ENCODE data around the gene TEKT5.

The TEKT5 gene

DNA sequence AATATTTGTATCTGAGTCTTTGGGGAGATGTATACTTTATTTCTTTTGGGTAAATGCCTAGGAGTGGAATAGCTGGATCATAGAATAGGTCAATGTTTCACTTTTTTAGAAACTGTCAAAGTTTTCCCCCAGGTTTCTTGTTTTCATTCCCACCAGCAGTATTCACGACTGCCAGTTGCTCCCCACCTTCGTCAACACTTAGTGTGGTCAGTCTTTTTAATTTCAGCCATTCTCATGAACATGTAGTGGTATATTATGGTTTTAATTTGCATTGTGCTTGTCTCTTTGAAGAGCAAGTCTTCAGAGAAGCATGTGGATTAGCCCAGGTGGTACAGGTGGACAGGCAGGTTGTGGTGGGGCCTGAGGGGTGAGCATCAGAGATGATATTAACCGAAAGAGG, 53.8 kb downstream of the TEKT5 start:
- H4K20me1 ChIP-seq (ENCODE audit: low read depth, low read length), result no peaks in the 10 kb centered on the region
- H3K9me2 ChIP-seq (replicated peaks; ENCODE audit: insufficient read depth, low read length), result no peaks in the 10 kb centered on the region
- H3K27me3 ChIP-seq (ENCODE audit: low read length), result no peaks in the 10 kb centered on the region
- no peak overlapping the region for H3K4me2 ChIP-seq (ENCODE audit: low read depth, low read length, poor library complexity, severe bottlenecking)
- no peaks in the 10 kb centered on the region for H3K79me2 ChIP-seq (ENCODE audit: insufficient read depth, low read length)
- no peaks in the 10 kb centered on the region for H3F3A ChIP-seq (ENCODE audit: insufficient read depth)
- no peak overlapping the region for H3K9ac ChIP-seq (ENCODE audit: low read length)
- H3K27ac ChIP-seq (ENCODE audit: low read depth, low read length), result no peak overlapping the region
- H3K4me3 ChIP-seq (ENCODE audit: insufficient read depth, low read length, poor library complexity, severe bottlenecking), result no peak overlapping the region
- H3K36me3 ChIP-seq (ENCODE audit: low read length), result no peaks in the 10 kb centered on the region
- no peak overlapping the region for H2AFZ ChIP-seq (ENCODE audit: low read depth, low read length, severe bottlenecking)
- H3K9me3 ChIP-seq (ENCODE audit: insufficient read depth, low read length), result no peaks in the 10 kb centered on the region; the same call in 1 of the 2 replicates
- no peak for TF ChIP-seq EZH2phosphoT487 (conservative IDR thresholded peaks at IDR 0.05; ENCODE audit: low read length)
- TF ChIP-seq, protein P1, sequence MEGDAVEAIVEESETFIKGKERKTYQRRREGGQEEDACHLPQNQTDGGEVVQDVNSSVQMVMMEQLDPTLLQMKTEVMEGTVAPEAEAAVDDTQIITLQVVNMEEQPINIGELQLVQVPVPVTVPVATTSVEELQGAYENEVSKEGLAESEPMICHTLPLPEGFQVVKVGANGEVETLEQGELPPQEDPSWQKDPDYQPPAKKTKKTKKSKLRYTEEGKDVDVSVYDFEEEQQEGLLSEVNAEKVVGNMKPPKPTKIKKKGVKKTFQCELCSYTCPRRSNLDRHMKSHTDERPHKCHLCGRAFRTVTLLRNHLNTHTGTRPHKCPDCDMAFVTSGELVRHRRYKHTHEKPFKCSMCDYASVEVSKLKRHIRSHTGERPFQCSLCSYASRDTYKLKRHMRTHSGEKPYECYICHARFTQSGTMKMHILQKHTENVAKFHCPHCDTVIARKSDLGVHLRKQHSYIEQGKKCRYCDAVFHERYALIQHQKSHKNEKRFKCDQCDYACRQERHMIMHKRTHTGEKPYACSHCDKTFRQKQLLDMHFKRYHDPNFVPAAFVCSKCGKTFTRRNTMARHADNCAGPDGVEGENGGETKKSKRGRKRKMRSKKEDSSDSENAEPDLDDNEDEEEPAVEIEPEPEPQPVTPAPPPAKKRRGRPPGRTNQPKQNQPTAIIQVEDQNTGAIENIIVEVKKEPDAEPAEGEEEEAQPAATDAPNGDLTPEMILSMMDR (IDR thresholded peaks at IDR 0.05; ENCODE audit: insufficient read depth, low read length, poor library complexity, severe bottlenecking), result no peak

DNA sequence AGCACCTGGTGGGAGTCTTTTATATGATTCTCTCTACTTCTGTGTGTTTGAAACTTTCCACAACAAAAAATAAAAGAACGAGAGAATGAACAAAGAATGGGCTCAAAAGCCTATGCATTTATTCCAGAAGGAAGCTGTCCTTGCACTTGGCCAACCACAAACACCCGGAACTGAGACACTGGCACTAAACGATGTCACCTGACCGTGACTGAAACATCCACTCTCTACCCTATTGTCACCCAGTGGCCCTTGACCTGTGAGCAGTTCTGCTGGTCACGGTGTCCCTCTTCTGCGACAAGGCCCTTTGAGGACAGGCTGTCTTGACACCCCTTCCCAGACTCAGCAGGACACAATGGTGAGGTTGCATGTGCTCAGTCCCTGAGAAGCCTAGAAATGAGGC, 56.6 kb downstream of the TEKT5 start:
- Histone ChIP-seq H3K9me3 (ENCODE audit: insufficient read depth, low read length) (no peaks in the 10 kb centered on the region; the same call in 1 of the 2 replicates), H3K27me3 (ENCODE audit: low read length) (no peaks in the 10 kb centered on the region), H3F3A (ENCODE audit: insufficient read depth) (no peaks in the 10 kb centered on the region), H2AFZ (ENCODE audit: low read depth, low read length, severe bottlenecking) (no peak overlapping the region), H3K79me2 (ENCODE audit: insufficient read depth, low read length) (no peaks in the 10 kb centered on the region), H4K20me1 (ENCODE audit: low read depth, low read length) (no peaks in the 10 kb centered on the region), H3K9ac (ENCODE audit: low read length) (no peak overlapping the region), H3K9me2 (replicated peaks; ENCODE audit: insufficient read depth, low read length) (no peaks in the 10 kb centered on the region), H3K4me3 (ENCODE audit: insufficient read depth, low read length, poor library complexity, severe bottlenecking) (no peak overlapping the region), H3K27ac (ENCODE audit: low read depth, low read length) (no peak overlapping the region), H3K4me2 (ENCODE audit: low read depth, low read length, poor library complexity, severe bottlenecking) (no peak overlapping the region), H3K36me3 (ENCODE audit: low read length) (no peaks in the 10 kb centered on the region)
- TF ChIP-seq, protein P1 (IDR thresholded peaks at IDR 0.05; ENCODE audit: insufficient read depth, low read length, poor library complexity, severe bottlenecking), result no peak
- TF ChIP-seq EZH2phosphoT487 (conservative IDR thresholded peaks at IDR 0.05; ENCODE audit: low read length), result no peak

DNA sequence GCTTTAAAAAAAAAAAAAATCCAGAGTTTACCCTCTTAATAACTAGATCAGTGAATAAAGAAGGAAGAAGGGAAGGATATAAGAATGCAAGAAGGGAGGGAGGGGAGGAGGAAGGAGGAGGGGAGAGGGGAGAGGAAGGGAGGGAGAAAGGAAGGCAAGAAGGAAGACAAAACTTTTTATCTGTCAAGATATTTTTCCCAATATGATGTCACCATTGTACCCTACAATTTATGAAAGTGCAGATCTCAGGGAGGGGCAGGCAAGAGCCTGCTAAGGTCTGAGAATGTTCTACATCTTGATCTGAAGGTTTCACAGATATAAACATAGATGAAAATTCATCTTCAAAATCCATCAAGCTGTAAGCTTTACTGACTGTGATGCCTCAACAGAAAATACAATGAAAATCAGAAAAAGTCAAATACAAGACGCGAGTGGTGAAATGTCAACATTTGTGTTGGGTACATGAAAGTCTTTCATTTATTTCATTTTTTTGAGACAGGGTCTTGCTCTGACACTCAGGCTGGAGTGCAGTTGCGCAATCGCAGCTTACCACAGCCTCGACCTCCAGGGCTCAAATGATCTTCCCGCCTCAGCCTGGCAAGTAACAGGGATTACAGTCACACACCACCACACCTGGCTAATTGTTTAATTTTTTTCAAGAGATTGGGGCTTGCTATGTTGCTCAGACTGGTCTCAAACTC, 57.2 kb downstream of the TEKT5 start:
- Histone ChIP-seq H3K9ac (ENCODE audit: low read length) (no peak overlapping the region), H3K9me3 (ENCODE audit: insufficient read depth, low read length) (no peaks in the 10 kb centered on the region; the same call in 1 of the 2 replicates), H3K27ac (ENCODE audit: low read depth, low read length) (no peak overlapping the region), H3K9me2 (replicated peaks; ENCODE audit: insufficient read depth, low read length) (no peaks in the 10 kb centered on the region), H3K4me2 (ENCODE audit: low read depth, low read length, poor library complexity, severe bottlenecking) (no peak overlapping the region), H3K27me3 (ENCODE audit: low read length) (no peaks in the 10 kb centered on the region), H3K4me3 (ENCODE audit: insufficient read depth, low read length, poor library complexity, severe bottlenecking) (no peak overlapping the region), H3K79me2 (ENCODE audit: insufficient read depth, low read length) (no peaks in the 10 kb centered on the region), H4K20me1 (ENCODE audit: low read depth, low read length) (no peaks in the 10 kb centered on the region), H3K36me3 (ENCODE audit: low read length) (no peaks in the 10 kb centered on the region), H3F3A (ENCODE audit: insufficient read depth) (no peaks in the 10 kb centered on the region), H2AFZ (ENCODE audit: low read depth, low read length, severe bottlenecking) (no peak overlapping the region)
- TF ChIP-seq, protein P1 (IDR thresholded peaks at IDR 0.05; ENCODE audit: insufficient read depth, low read length, poor library complexity, severe bottlenecking), result no peak
- no peak for TF ChIP-seq EZH2phosphoT487 (conservative IDR thresholded peaks at IDR 0.05; ENCODE audit: low read length)

Data from SU-DHL-6 (cell line).